Measurements from ENCODE around the gene ARSK. TPM values are rescaled to one million over a fixed set of nuclear protein-coding genes. Genes with fewer than 3 reads are reported as not detected.
"Not testable (repeated sequence)": the region's sequence is repeated elsewhere in the genome, so short reads cannot be mapped to it uniquely, and the experiment has no call there.

Gene ARSK
- total RNA-seq, 4 donors from 2014 or later: 3.0 to 9.5 (median 6.1) TPM

- DNase-seq (ENCODE audit: low spot score): no peak
- no peak for ATAC-seq (ENCODE audit: low FRiP score)
- no peak for TF ChIP-seq CTCF (IDR thresholded peaks at IDR 0.05)
These were observed 77.2 kb downstream of the ARSK start for GRCh38 chr5:95631991-95632675.

- not testable (repeated sequence) for DNase-seq (ENCODE audit: low spot score); ATAC-seq (ENCODE audit: low FRiP score)
These were observed 78.0 kb downstream of the ARSK start for GRCh38 chr5:95632942-95633341.

- no peak for ATAC-seq (ENCODE audit: low FRiP score)
- no peak for DNase-seq (ENCODE audit: low spot score)
- no peak for TF ChIP-seq CTCF (IDR thresholded peaks at IDR 0.05)
These were observed 78.8 kb downstream of the ARSK start for GRCh38 chr5:95633671-95634070.

GRCh38 chr5:95634081-95634480, 79.2 kb downstream of the ARSK start:
- DNase-seq (ENCODE audit: low spot score): no peak
- TF ChIP-seq CTCF (IDR thresholded peaks at IDR 0.05): no peak

GRCh38 chr5:95638632-95639031, 83.7 kb downstream of the ARSK start:
- DNase-seq (ENCODE audit: low spot score) (no peak), ATAC-seq (ENCODE audit: low FRiP score) (no peak)
- no peak for TF ChIP-seq CTCF (IDR thresholded peaks at IDR 0.05)

More at GRCh38 chr5:95634081-95634480, 79.2 kb downstream of the ARSK start:
- no peak for ATAC-seq (ENCODE audit: low FRiP score)

GRCh38 chr5:95641741-95642220, 86.9 kb downstream of the ARSK start:
- no peak for ATAC-seq (ENCODE audit: low FRiP score)
- TF ChIP-seq CTCF (IDR thresholded peaks at IDR 0.05): no peak
- DNase-seq (ENCODE audit: low spot score): no peak

- no peak for TF ChIP-seq CTCF (IDR thresholded peaks at IDR 0.05)
- DNase-seq (ENCODE audit: low spot score) (no peak), ATAC-seq (ENCODE audit: low FRiP score) (no peak)
These were observed 88.3 kb downstream of the ARSK start for GRCh38 chr5:95643152-95643551.

All from omental fat pad (tissue), 4 donors.